T-helper 1 cell treated with Interleukin-12 subunit alpha and Interleukin-12 subunit beta and Interleukin-4 antibody, amounts not matched to agents 30 ng/mL and 1 ng/mL, for 36 hours (primary cell): ENCODE measurements around the gene RNASEH1. TPM values are rescaled to one million over a fixed set of nuclear protein-coding genes. Genes with fewer than 3 reads are reported as not detected.

Experiments
- intact Hi-C: fragments of 100-400 bp; cut with micrococcal nuclease; formaldehyde crosslinking; loops from one replicate; pipeline ENCODE4 v1.15.1; 2024
- total RNA-seq: library from RNA; stranded (reverse); gene quantifications from 2 replicates; pipeline ENCODE4 v1.2.3, GENCODE V29; 2022

The RNASEH1 gene, protein sequence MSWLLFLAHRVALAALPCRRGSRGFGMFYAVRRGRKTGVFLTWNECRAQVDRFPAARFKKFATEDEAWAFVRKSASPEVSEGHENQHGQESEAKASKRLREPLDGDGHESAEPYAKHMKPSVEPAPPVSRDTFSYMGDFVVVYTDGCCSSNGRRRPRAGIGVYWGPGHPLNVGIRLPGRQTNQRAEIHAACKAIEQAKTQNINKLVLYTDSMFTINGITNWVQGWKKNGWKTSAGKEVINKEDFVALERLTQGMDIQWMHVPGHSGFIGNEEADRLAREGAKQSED
- total RNA-seq = 25.9 and 26.6 TPM in 2 replicates

DNA sequence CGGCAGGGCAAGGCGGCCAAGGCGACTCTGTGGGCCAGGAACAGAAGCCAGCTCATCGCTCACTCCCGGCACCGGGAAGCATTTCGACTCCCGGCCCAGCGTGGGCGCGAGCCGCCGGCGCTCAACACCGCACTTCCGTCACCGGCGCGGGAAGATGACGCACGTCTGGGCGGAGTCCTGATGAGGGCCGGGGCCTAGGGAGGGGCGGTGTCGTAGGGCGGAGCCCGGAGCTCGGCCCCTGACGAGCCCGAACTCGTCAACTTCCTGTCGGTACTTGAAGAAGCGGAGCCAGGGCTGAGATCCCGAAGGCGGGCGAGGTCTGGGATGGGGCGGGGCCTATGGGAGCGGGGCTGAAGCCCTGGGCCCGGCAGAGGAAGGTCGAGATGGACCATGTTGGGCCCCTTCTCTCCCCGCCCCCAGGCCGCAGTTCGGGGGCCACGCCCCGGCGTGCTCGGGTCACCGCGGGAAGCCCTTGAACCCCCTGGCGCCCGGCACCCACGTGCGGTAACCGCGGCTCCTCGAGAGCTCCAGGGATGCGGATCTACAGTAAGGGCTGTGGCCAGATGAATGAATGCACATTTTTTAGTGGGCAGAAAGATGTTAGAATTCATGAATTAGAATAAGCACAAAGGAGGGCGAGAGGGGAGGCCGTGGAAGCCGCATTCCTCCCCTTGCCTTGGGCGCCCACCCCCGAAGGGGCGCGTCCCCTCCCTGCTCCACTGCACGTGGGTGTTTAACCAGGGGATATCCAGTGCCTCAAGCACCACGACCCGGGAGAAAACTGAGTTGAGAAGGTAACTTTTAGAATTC lies at the start of gene RNASEH1:
Gene RNASEH1 (minus strand): TSS at position 129 of the 810 bp plus-strand sequence. CDS start 73 bp downstream, at position 56.
- intact Hi-C loops = loop anchor here (1.0 kb wide), 6 partner anchors 17 to 1501 kb away; partner anchors contain the start of genes ADI1, EIPR1 and RPS7

- intact Hi-C loops = no loop called here
These were observed 48.5 kb upstream of the RNASEH1 start for GRCh38 chr2:3606370-3607201.

GRCh38 chr2:3606028-3606369 lies 47.9 kb upstream of the RNASEH1 start:
- intact Hi-C loops = no loop called here

DNA sequence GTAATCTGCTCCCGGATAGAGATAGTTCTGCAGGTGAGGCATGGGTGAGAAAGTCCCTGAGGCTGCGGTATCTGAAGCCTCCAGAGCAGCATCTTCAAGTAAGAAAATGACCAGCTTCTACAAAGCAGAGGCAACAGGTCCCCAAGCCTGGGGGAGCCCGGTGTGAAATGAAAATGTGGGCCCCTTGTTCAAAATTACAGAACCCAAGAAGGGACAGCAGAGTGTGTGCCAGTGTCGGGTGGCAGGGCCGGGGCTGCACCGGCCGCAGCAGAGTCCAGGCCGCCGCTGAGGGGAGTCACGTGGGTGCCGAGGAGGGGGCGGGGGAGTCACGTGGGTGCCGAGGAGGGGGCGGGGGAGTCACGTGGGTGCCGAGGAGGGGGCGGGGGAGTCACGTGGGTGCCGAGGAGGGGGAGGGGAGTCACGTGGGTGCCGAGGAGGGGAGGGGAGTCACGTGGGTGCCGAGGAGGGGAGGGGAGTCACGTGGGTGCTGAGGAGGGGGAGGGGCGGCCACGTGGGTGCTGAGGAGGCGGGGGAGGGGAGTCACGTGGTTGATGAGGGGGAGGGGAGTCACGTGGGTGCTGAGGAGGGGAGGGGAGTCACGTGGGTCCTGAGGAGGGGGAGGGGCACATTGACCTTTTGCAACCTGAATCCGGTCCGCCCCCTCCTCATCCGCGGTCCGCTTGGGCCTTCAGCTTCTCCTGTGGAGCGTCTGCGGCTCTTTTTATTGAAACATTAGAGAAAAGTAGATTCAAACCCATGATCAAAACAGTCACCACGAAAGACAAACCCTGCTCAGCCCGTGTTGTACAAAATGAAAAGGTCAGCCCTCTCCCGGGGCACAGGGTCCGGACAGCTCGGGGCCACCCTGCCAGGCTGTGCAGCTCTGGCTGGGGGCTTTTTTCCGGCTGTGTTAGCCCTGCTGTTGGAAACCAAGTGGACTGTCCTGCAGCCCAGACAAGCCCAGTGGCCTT lies 47.1 kb upstream of the RNASEH1 start:
- intact Hi-C loops = no loop called here

DNA sequence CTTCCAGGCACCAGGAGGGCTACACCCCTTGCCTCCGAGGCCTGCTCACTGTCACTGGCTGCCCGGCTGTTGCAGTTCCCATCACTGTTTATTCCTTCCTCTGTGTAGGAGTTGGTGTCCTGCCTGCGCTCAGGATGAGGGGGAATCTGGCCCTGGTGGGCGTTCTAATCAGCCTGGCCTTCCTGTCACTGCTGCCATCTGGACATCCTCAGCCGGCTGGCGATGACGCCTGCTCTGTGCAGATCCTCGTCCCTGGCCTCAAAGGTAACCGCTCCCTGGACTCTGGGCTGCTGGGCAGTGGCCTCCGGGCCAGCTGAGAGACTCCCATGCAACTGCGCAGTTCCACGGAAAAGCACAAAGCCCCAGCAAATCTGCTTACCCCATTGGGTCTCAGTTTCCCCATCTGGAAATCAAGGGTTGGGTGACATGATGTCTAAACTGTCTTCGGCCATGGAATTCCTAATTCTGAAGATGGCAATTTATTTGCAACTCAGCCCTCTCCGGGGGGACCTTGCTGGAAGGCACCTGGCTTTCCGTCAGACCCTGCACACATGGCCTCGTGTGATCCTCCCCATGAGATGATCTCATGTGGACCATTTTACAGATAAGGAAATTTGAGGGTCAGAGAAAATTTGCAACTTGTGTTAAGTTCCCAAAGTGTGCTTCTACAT lies 46.2 kb upstream of the RNASEH1 start:
- intact Hi-C loops = no loop called here

DNA sequence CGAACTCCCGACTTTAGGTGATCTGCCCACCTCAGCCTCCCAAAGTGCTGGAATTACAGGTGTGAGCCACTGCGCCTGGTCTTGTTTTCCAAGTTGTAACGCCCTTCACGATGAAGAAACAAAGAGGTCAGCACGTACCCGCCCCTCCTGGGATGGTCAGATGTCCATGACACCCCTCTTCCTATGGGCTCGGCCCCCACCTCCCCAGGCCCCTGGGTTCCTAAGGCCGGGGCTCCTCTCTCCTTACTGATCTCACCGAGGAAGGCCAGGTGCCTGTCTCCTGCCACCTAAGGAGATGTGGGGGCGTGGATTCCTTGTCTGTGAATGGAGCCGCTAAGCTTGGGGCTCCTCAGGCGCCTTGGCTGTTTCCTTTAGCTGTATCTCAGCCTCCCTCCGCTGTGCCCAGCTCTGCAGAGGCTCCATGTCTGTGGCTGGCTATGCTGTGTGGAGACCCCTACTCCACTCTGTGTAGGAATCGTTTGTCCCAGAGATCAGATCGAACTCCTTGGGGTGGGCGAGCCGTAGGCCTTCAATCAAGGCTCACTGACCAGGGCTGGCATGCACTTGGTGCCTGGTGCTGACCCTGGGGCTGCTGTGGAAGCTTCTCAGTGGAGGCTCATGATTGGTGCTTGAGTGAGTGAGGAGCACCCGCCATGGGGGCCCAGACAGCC lies 45.5 kb upstream of the RNASEH1 start:
- intact Hi-C loops = no loop called here

- intact Hi-C loops = no loop called here
These were observed 44.6 kb upstream of the RNASEH1 start for GRCh38 chr2:3602553-3603339.

- intact Hi-C loops = no loop called here
These were observed 43.6 kb upstream of the RNASEH1 start for GRCh38 chr2:3601561-3602271.

DNA sequence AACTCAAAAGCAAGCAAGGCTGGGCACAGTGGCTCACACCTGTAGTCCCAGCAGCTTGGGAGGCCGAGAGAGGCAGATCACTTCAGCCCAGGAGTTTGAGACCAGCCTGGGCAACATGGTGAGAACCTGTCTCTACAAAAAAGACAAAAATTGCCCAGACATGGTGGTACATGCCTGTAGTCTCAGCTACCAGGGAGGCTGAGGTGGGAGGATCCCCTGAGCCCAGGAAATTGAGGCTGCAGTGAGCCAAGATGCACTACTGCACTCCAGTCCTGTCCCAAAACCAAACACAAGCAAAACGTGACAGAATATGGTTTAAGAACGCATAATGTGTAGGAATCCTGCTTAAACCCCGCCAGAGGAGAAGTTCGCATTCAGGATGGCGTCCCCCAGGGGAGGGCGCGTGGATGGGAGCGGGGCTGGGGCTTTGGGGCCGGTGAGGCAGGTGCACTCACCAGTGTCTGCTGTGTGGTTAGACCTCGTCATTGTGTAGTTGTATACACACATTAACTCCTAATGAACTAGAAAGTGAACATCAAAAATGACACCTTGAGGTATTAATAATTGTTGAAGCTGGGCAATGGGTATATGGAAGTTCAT lies 42.2 kb upstream of the RNASEH1 start:
- intact Hi-C loops = no loop called here

DNA sequence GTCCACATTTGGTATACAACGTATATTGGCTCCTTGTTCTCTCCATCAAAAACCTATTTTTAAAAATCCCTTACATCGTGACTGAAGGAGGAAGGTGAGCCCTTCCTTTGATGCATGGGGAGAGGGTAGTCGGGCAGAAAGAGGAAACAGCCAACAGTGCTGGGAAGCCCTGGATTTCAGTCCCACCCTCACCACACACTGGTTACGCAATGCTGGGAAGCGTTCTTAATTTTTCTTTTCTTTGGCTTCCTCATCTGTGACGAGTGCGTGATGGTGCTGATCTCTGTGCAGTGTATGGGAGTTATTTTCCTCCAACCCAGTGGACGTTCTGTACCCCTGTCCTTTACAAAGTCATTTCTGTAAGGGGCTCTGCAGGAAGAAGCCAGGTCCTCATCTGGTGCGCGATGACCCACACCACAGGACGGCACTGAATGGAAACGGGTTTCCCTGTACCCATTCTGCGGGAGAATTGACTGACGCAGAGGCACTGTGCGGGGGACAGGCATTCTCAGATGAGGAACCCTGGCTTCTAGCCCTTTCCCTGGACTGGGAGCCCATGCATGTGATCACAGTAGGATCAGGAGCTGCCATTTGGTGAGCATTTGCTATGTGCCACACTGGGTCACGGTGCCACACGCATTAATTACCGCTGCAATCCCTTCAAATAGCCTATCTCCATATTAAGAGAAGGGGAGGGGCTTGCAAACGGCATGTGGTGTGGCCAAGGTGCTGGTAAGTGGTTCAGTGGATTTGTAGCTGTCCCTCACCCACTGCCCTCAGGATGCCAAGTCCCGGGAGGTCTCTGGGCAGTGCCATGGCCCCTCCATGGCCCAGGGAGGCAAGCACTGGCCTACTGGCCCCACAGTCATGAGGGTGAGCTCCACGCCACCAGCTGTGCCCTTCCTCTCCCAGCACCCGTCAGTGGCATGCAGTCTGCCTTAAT lies 41.0 kb upstream of the RNASEH1 start:
- intact Hi-C loops = no loop called here

DNA sequence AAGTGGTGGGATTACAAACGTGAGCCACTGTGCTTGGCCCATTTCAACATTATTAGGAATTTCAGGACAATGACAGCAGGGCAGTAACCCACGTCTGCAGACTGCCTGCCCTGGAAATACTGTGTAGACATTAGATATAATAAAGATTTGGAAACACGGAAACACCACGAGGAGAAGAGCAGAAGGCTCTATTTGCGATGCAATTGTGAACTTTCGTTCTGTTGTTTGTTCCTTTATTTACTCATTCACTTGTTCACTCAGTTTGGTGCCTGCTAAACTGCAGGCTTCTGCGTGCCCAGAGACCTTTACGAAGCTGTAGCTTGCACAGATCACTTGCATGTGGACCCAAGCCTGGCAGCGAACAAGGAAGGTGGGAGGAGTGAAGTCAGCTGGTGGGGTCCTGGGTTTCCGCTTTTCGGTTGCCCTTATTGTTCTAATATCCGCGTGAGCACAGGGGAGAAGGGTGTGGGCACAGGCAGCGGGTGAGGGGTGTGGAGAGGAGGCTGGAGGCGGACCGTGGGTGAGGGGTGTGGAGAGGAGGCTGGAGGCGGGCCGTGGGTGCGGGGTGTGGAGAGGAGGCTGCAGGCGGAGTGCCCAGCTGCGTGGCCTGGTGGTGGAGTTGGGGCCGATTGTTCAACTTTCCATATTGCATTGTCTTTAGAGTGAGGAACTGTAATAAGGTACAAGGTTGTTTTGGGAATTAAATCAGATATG lies 40.2 kb upstream of the RNASEH1 start:
- intact Hi-C loops = no loop called here

GRCh38 chr2:3597567-3597966 lies 39.4 kb upstream of the RNASEH1 start:
- intact Hi-C loops = loop anchor here (2.0 kb wide), 1 partner anchor 53 kb away; no protein-coding TSS in a partner anchor

- intact Hi-C loops = loop anchor here (2.0 kb wide), 1 partner anchor 54 kb away; no protein-coding TSS in a partner anchor
These were observed 38.8 kb upstream of the RNASEH1 start for GRCh38 chr2:3596901-3597417.

- intact Hi-C loops = loop anchor here (2.0 kb wide), 1 partner anchor 55 kb away; no protein-coding TSS in a partner anchor
These were observed 37.9 kb upstream of the RNASEH1 start for GRCh38 chr2:3595985-3596384.

- intact Hi-C loops = no loop called here
These were observed 37.3 kb upstream of the RNASEH1 start for GRCh38 chr2:3595404-3595803.
